GM12864 (cell line): ENCODE measurements around the gene OSM.
"Not testable (repeated sequence)": the region's sequence is repeated elsewhere in the genome, so short reads cannot be mapped to it uniquely, and the experiment has no call there.

Experiments used
- DNase-seq: peaks from one replicate; pipeline ENCODE4 v3.0.0-alpha.2; 2011; ENCODE audit warnings: low read depth
- H3K4me3 ChIP-seq: 2 replicates; pipeline ENCODE4 v1.5.1; 2011; ENCODE audit warnings: mild to moderate bottlenecking, low read depth, low read length, control low read depth
- TF ChIP-seq, protein P1 (sequence below): IDR thresholded peaks from 2 replicates; pipeline ENCODE4 v1.5.1; 2011; ENCODE audit warnings: low read depth, mild to moderate bottlenecking, moderate library complexity, low read length, control low read depth, inconsistent platforms; ENCODE audit errors: missing control alignments

The OSM gene

GRCh38 chr22:30238661-30239487, 27.8 kb downstream of the OSM start:
- no peak for DNase-seq

DNA sequence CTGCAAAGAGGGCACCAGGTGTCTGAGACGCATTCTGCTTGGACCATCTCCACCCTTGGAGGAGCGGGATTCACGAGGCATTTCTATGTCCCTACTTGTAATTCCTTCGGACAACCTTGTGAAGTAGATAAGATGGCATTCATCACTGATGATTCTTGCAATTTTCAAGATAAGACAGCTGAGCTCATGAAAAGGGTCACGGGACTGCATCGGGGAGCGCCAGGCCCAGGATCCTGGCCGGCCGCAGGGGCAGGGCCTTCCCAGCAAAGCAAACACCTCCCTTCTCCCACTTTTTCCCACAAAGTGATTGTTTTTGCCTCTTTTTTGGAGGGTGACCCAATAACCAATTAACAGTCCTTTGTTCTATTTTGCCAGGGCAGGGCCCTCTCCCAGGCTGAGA, 28.5 kb downstream of the OSM start:
- no peak for DNase-seq
- no peak overlapping the region for H3K4me3 ChIP-seq
- TF ChIP-seq, protein P1, sequence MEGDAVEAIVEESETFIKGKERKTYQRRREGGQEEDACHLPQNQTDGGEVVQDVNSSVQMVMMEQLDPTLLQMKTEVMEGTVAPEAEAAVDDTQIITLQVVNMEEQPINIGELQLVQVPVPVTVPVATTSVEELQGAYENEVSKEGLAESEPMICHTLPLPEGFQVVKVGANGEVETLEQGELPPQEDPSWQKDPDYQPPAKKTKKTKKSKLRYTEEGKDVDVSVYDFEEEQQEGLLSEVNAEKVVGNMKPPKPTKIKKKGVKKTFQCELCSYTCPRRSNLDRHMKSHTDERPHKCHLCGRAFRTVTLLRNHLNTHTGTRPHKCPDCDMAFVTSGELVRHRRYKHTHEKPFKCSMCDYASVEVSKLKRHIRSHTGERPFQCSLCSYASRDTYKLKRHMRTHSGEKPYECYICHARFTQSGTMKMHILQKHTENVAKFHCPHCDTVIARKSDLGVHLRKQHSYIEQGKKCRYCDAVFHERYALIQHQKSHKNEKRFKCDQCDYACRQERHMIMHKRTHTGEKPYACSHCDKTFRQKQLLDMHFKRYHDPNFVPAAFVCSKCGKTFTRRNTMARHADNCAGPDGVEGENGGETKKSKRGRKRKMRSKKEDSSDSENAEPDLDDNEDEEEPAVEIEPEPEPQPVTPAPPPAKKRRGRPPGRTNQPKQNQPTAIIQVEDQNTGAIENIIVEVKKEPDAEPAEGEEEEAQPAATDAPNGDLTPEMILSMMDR: no peak

More at GRCh38 chr22:30238661-30239487, 27.8 kb downstream of the OSM start:
- H3K4me3 ChIP-seq: no peak overlapping the region
- TF ChIP-seq, protein P1: no peak

DNA sequence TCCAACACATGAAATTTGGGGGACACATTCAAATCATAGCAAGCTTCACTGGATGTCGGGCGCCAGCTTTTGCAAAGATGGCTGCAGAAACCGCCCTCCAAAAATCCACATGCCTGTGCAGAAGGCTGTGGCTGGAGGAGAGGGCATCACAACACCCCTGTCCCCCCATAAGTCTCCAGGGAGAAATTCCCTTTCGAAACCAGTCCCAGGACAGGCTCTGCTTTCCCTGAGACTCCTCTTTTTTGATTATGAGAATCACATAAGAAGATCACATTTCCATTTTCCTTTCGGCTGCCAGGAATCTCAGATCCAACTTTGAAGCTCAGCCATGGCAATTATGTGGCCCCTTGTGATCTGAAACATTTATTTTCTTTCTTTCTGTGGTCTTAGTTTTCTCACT, 29.8 kb downstream of the OSM start:
- TF ChIP-seq, protein P1: no peak
- DNase-seq: no peak
- H3K4me3 ChIP-seq: no peak overlapping the region

DNA sequence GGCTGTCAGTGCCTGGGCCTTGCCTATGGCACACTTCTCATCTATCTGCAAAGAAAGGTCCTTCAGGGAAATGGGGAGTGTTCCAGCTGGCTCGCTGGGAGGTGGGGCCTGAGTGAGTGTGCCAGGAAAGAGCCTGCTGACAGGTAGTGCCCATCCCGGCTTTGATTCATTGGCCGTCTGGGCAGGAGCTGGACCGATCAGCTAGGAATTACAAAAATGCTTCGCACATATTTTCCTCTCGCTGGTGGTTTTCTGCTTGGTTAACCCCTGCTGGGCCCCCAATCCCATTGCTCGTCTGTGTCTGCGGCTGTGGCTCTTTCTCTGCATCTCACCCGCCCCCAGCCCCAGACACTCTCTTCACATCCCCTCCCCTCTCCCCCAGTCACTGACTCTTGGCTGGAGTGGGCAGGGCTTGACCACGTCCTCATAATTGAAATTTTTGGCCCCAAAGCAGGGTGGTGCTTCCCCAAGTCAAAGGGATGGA, 30.9 kb downstream of the OSM start:
- H3K4me3 ChIP-seq: no peak overlapping the region
- TF ChIP-seq, protein P1: no peak
- DNase-seq: no peak

- DNase-seq: no peak
- H3K4me3 ChIP-seq: no peak overlapping the region
- TF ChIP-seq, protein P1: no peak
Observed at GRCh38 chr22:30234786-30235470, 31.7 kb downstream of the OSM start.

DNA sequence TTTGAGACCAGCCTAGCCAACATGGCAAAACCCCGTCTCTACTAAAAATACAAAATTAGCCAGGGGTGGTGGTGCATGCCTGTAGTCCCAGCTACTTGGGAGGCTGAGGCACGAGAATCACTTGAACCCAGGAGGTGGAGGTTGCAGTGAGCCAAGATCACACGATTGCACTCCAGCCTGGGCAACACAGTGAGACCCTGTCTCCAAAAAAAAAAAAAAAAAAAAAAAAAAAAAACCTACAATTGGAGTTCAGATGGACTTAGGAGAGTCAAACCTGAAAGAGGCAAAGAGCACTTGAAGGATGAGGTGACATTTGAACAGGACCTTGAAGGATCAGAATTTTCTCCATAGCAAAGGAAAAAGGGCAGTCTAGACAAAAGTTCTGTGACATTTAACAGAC, 32.3 kb downstream of the OSM start:
- DNase-seq, H3K4me3 ChIP-seq: not testable (repeated sequence)

- no peak for DNase-seq
- TF ChIP-seq, protein P1: no peak
- H3K4me3 ChIP-seq: no peak overlapping the region
Observed at GRCh38 chr22:30233582-30233981, 33.1 kb downstream of the OSM start.
